Vagina (tissue), 2 donors: ENCODE results near the gene GBX1. TPM values are rescaled to one million over a fixed set of nuclear protein-coding genes. Genes with fewer than 3 reads are reported as not detected.

ENCODE experiments used
- DNase-seq, 2 donors: peaks; one replicate each; pipeline ENCODE4 v3.0.0-alpha.2; 2017; ENCODE audit errors: extremely low spot score in 2 of 2
- H3K27ac ChIP-seq: fragments of 200-600 bp; sonication (generic); one replicate; pipeline ENCODE4 v1.5.1; 2019
- H3K27me3 ChIP-seq: fragments of 200-600 bp; sonication (generic); one replicate; pipeline ENCODE4 v1.5.1; 2019
- H3K36me3 ChIP-seq, 2 donors: fragments of 200-600 bp; sonication (generic); one replicate each; pipeline ENCODE4 v1.5.1; 2017 to 2019
- H3K4me1 ChIP-seq: fragments of 200-600 bp; sonication (generic); one replicate; pipeline ENCODE4 v1.5.1; 2019
- H3K4me3 ChIP-seq, 2 donors: fragments of 200-600 bp; sonication (generic); 1 replicate in 1 of 2; 2 replicates in 1 of 2; pipeline ENCODE4 v1.5.1; 2016 to 2019
- H3K9me3 ChIP-seq: fragments of 200-600 bp; sonication (generic); one replicate; pipeline ENCODE4 v1.5.1; 2019
- POLR2A ChIP-seq, 2 donors: fragments of 450-650 bp; IDR thresholded peaks; one replicate each; pipeline ENCODE4 v1.6.1; 2017; ENCODE audit warnings: antibody characterized with exemption in 2 of 2, mild to moderate bottlenecking in 2 of 2, moderate library complexity in 2 of 2
- POLR2AphosphoS5 ChIP-seq, 2 donors: sonication (generic); formaldehyde crosslinking; IDR thresholded peaks; one replicate each; pipeline ENCODE4 v1.9.0; 2017; ENCODE audit warnings: antibody characterized with exemption in 2 of 2, mild to moderate bottlenecking in 2 of 2, low read depth in 1 of 2; ENCODE audit not compliant: insufficient read depth in 1 of 2
- intact Hi-C: fragments of 100-400 bp; cut with DNase I; formaldehyde crosslinking; loops from one replicate; pipeline ENCODE4 v1.15.1; 2023
- total RNA-seq: library from RNA; depleted of rRNA; stranded (reverse); fragments of >200 nt; gene quantifications from one replicate; pipeline ENCODE4 v1.2.3, GENCODE V29; 2016
- TF ChIP-seq, protein P1 (sequence below), 3 experiments: fragments of 450-650 bp in 2 of 3; fragments of 200-600 bp in 1 of 3; sonication (generic) in 1 of 3; IDR thresholded peaks; one replicate each; pipeline ENCODE4 v1.5.1; 2017 to 2019; ENCODE audit warnings: antibody characterized with exemption in 3 of 3, mild to moderate bottlenecking in 2 of 3, moderate library complexity in 2 of 3

The GBX1 gene
- total RNA-seq, 1 donor from 2014 or later, result not detected

DNA sequence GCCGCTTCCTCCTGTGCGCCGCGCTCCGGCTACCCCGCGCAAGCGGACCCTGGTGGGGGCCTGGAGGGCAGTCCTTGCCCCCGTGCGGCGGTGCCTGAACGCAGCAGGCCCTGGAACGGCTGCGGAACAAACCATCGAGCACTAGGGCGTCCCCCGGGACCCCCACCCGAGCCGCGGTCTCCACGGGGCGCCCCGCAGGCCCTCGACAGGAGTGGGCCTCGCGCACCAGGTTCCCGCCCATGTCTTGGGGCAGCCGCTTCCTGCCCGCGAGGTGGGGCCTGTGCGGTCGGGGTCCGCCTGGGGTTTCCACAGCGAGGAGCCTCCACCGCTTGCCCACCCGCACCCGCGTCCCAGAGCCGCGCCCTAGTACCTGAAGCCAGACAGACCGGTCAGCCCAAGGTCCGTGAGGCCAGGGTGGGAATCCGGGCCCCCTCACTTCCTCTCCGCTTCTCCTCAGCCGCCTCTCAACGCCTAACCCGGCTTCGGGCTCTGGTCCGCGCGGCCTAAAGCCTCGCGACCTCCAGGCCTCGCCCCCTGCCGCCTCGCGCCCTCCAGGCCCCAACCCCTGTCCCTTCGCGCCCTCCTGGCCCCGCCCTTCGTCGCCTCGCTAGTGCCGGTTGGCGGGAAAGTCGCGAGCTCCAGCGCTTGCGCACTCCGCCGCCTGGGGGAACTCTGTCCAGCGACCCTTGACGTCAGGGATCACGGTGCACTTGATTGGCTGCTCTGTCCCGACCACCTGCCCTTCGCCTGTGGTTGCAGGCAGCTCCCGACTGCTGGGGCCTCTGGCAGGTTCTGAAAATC lies 7.0 kb upstream of the GBX1 start:
- TF ChIP-seq POLR2AphosphoS5 (IDR thresholded peaks at IDR 0.05; ENCODE audit: insufficient read depth in 1 of 2, low read depth in 1 of 2), result no peak
- no peak for TF ChIP-seq POLR2A (IDR thresholded peaks at IDR 0.05)
- TF ChIP-seq, protein P1, sequence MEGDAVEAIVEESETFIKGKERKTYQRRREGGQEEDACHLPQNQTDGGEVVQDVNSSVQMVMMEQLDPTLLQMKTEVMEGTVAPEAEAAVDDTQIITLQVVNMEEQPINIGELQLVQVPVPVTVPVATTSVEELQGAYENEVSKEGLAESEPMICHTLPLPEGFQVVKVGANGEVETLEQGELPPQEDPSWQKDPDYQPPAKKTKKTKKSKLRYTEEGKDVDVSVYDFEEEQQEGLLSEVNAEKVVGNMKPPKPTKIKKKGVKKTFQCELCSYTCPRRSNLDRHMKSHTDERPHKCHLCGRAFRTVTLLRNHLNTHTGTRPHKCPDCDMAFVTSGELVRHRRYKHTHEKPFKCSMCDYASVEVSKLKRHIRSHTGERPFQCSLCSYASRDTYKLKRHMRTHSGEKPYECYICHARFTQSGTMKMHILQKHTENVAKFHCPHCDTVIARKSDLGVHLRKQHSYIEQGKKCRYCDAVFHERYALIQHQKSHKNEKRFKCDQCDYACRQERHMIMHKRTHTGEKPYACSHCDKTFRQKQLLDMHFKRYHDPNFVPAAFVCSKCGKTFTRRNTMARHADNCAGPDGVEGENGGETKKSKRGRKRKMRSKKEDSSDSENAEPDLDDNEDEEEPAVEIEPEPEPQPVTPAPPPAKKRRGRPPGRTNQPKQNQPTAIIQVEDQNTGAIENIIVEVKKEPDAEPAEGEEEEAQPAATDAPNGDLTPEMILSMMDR (IDR thresholded peaks at IDR 0.05), result no peak
- H3K4me1 ChIP-seq, result no peaks in the 10 kb centered on the region
- no peak overlapping the region for H3K27ac ChIP-seq
- DNase-seq, result peak in 1 of 2 donors; percentile 92
- H3K9me3 ChIP-seq, result no peaks in the 10 kb centered on the region
- H3K27me3 ChIP-seq, result no peaks in the 10 kb centered on the region
- intact Hi-C loops, result loop anchor here (5.0 kb wide), 1 partner anchor 133 kb away; no protein-coding TSS in a partner anchor
- H3K36me3 ChIP-seq, result no peaks in the 10 kb centered on the region
- no peak overlapping the region for H3K4me3 ChIP-seq

DNA sequence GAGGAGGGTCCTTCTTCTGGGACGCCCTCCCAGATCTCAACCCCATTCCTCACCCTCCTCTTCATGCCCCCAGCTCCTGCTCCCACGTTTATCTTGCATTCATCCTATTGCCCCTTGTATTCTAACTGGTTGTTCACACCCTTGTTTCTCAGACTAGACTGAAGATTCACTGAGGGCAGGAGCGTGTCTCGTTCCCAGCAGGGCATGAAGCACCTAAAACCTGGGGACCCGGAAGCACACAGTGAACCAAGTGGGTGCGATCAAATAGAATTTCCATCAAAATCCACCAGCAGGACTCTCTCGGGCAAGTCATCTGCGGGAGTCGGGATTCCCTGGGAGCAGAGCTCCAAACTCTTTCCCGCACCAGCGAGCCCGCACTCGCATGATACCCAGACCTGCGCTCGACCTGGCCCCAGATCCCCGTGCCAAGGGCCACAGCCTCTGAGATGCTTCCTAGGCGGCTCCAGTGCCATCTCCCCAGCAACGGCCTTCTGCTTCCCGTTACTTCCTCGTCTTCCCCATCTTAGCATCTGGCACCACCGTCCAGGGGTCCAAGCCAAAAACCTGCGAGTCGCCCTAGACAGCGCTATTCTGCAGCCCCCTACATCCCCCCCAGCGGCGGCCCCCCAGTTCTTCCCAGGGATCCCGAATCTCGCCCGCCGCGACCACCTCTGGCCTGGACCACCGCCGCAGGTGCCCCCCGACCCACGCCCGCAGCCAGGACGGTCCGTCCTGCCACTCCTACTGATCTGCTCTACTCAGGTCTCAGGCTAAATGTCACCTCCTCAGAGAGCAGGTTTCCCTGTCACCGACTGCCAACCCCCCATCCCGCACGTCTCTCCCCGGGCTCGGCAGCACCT lies 6.1 kb upstream of the GBX1 start:
- no peak overlapping the region for H3K27ac ChIP-seq
- H3K4me3 ChIP-seq, result no peak overlapping the region
- H3K9me3 ChIP-seq, result no peaks in the 10 kb centered on the region
- intact Hi-C loops, result loop anchor here (5.0 kb wide), 1 partner anchor 134 kb away; no protein-coding TSS in a partner anchor
- DNase-seq, result peak in 1 of 2 donors; percentile 85
- peaks cover under 1% of the 10 kb centered on the region for H3K4me1 ChIP-seq
- no peaks in the 10 kb centered on the region for H3K36me3 ChIP-seq
- TF ChIP-seq, protein P1 (IDR thresholded peaks at IDR 0.05), result no peak
- TF ChIP-seq POLR2AphosphoS5 (IDR thresholded peaks at IDR 0.05; ENCODE audit: insufficient read depth in 1 of 2, low read depth in 1 of 2), result no peak
- TF ChIP-seq POLR2A (IDR thresholded peaks at IDR 0.05), result no peak
- no peaks in the 10 kb centered on the region for H3K27me3 ChIP-seq

DNA sequence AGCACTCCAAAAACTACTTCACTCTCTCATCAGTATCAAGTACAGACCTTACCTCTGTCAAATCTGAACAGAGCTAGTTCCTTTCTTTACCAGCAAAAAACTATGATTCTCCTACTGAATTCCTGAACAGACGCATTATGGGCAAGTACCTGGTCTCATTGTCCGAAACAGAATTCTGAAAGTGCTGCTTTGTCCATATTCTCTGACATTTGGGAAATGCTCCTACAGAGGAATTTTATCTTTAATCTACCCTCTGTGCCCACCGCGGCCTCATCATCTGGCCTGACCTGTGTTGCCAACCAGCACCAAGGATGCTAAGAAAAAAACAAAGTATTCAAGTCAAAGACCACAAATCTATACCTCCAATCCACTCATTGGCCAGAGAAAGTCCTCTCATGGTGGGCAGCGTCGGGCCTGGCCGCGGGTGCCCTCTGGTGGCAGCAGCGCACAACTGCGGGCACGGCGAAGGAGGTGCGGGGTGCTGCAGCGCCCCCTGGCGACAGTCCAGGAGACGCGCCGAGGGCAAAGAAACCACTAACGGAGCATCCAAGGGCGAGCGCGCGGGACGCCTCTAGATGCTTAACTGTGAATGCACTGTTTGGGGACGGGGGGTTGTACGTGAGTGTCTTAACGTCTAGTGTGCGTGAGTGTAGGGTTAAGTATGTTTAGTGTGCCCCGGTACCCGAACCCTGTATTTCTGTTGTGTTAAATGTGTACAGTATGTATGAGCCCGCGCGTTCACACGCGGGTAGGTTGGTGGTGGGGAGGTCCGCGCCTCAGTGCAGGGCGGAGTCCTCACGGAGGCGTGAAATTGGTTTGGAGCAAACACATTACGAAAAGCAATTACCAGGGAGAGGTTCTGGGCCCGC lies 5.0 kb upstream of the GBX1 start:
- Histone ChIP-seq H3K4me1 (peaks cover 10% of the 10 kb centered on the region), H3K27me3 (no peaks in the 10 kb centered on the region), H3K36me3 (no peaks in the 10 kb centered on the region), H3K4me3 (no peak overlapping the region), H3K27ac (no peak overlapping the region), H3K9me3 (no peaks in the 10 kb centered on the region)
- TF ChIP-seq POLR2AphosphoS5 (IDR thresholded peaks at IDR 0.05; ENCODE audit: insufficient read depth in 1 of 2, low read depth in 1 of 2), result peak; percentile 27 to 52
- no peak for TF ChIP-seq POLR2A (IDR thresholded peaks at IDR 0.05)
- TF ChIP-seq, protein P1 (IDR thresholded peaks at IDR 0.05), result peak; percentile 99 to 100 (median 100)
- peak in 1 of 2 donors; percentile 95 for DNase-seq
- intact Hi-C loops, result loop anchor here (5.0 kb wide), 1 partner anchor 135 kb away; no protein-coding TSS in a partner anchor

DNA sequence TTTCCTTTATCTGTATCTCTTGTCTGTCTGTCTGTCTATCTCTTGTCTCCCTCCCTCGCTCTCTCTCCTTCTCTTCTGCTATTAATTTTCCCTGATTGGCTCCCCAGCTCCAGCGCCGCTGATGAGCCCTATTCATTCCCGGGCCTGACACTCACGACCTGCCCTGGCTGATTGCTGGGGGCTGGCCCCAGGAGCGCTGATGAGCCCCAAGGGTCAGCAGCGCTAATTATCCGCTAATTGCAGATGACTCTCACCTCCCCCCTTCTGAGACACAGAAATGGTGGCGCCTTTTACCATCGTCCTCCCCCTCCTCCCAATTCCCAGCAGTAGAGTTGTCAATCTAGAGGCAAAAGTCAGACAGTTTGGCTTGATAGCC lies 1.3 kb upstream of the GBX1 start:
- Histone ChIP-seq H3K36me3 (no peaks in the 10 kb centered on the region), H3K4me3 (no peak overlapping the region), H3K27me3 (peaks cover 17% of the 10 kb centered on the region), H3K9me3 (no peaks in the 10 kb centered on the region), H3K27ac (no peak overlapping the region), H3K4me1 (peaks cover 18% of the 10 kb centered on the region)
- intact Hi-C loops, result no loop called here
- no peak for DNase-seq
- TF ChIP-seq POLR2AphosphoS5 (IDR thresholded peaks at IDR 0.05; ENCODE audit: insufficient read depth in 1 of 2, low read depth in 1 of 2) (no peak), POLR2A (IDR thresholded peaks at IDR 0.05) (no peak)
- TF ChIP-seq, protein P1 (IDR thresholded peaks at IDR 0.05), result no peak
